Lung (tissue), 12 donors: ENCODE measurements around the gene UNC5A. TPM values are rescaled to one million over a fixed set of nuclear protein-coding genes. Genes with fewer than 3 reads are reported as not detected.

Experiments used
- ATAC-seq: fragments of 200-7000 bp; cut with Tn5 transposase; one replicate; pipeline ENCODE4 v1.9.1; 2020; ENCODE audit warnings: moderate number of reproducible peaks; ENCODE audit not compliant: insufficient read depth, low FRiP score
- DNase-seq, 3 donors: peaks; one replicate each; pipeline ENCODE4 v3.0.0-alpha.2; 2013 to 2017
- H3K27ac ChIP-seq, 2 donors: one replicate each; pipeline ENCODE4 v1.5.1; 2013; ENCODE audit warnings: mild to moderate bottlenecking in 2 of 2, moderate library complexity in 2 of 2, control low read depth in 1 of 2, inconsistent platforms in 1 of 2, low read depth in 1 of 2, low read length in 1 of 2
- H3K27me3 ChIP-seq, 3 donors: one replicate each; pipeline ENCODE4 v1.5.1; 2013; ENCODE audit warnings: low read length in 2 of 3; ENCODE audit not compliant: control insufficient read depth in 3 of 3, insufficient read depth in 3 of 3
- H3K36me3 ChIP-seq, 4 donors: one replicate each; pipeline ENCODE4 v1.5.1; 2013; ENCODE audit warnings: low read length in 4 of 4, mild to moderate bottlenecking in 1 of 4, moderate library complexity in 1 of 4; ENCODE audit not compliant: control insufficient read depth in 4 of 4, insufficient read depth in 4 of 4
- H3K4me1 ChIP-seq, 5 donors: one replicate each; pipeline ENCODE4 v1.5.1; 2013; ENCODE audit warnings: low read length in 5 of 5, mild to moderate bottlenecking in 2 of 5, moderate library complexity in 1 of 5; ENCODE audit not compliant: control insufficient read depth in 5 of 5, insufficient read depth in 5 of 5
- H3K4me3 ChIP-seq: one replicate; pipeline ENCODE4 v1.5.1; 2013; ENCODE audit warnings: mild to moderate bottlenecking, control low read depth, moderate library complexity
- H3K9ac ChIP-seq, 2 donors: one replicate each; pipeline ENCODE4 v1.5.1; 2013; ENCODE audit warnings: low read length in 2 of 2, control low read depth in 1 of 2; ENCODE audit not compliant: insufficient read depth in 1 of 2
- H3K9me3 ChIP-seq, 4 donors: one replicate each; pipeline ENCODE4 v1.5.1; 2013; ENCODE audit warnings: low read length in 3 of 4, mild to moderate bottlenecking in 1 of 4, moderate library complexity in 1 of 4; ENCODE audit not compliant: control insufficient read depth in 4 of 4, insufficient read depth in 3 of 4
- CTCF ChIP-seq: IDR thresholded peaks from 2 replicates; pipeline ENCODE4 v1.5.1; 2012; ENCODE audit warnings: mild to moderate bottlenecking; ENCODE audit errors: control extremely low read depth, extremely low read depth
- WGBS, 2 donors: extraction: QIAGEN DNeasy Blood & Tissue Kit; methylation state at CpG; one replicate each; pipeline ENCODE4 v1.1.7; 2013; 5-methylcytosine and 5-hydroxymethylcytosine counted together
- polyA plus RNA-seq, 2 donors: library from polyadenylated mRNA; stranded (reverse); fragments of 200-250 nt; gene quantifications; one replicate each; pipeline ENCODE4 v1.2.1, GENCODE V29; 2013
- total RNA-seq, 2 donors: library from RNA; depleted of rRNA in 1 of 2; stranded (reverse); fragments of >200 nt in 1 of 2; gene quantifications; one replicate each; pipeline ENCODE4 v1.2.1, GENCODE V29; 2014 to 2021
- donor health status: control.
- donor health status: control.
- donor health status: Bipolar disorder and iron deficiency.
- donor health status: healthy.
- donor health status: DM: yes; HTN: yes; CAD: no.

Gene UNC5A
- total and polyA plus RNA-seq, 4 donors: 0.08 to 0.40 (median 0.13) TPM

GRCh38 chr5:176814313-176814685 lies 3.9 kb downstream of the UNC5A start:
- ATAC-seq (no peak), DNase-seq (no peak)
- H3K36me3 ChIP-seq: no peaks in the 10 kb centered on the region
- no peak overlapping the region for H3K9ac ChIP-seq
- H3K27me3 ChIP-seq: peaks cover 22 to 60% (median 42%) of the 10 kb centered on the region in 3 donors
- H3K4me3 ChIP-seq: no peak overlapping the region
- 71 to 75% methylated on average over 6 of the region's 6 CpGs for WGBS, 2 donors
- H3K27ac ChIP-seq: no peak overlapping the region
- peaks cover 0 to 8% (median 0%) of the 10 kb centered on the region in 5 donors for H3K4me1 ChIP-seq
- TF ChIP-seq CTCF: no peak
- H3K9me3 ChIP-seq: peaks cover 0 to 6% (median 0%) of the 10 kb centered on the region in 4 donors

GRCh38 chr5:176814836-176815438 lies 4.6 kb downstream of the UNC5A start:
- 57 to 66% methylated on average over 10 of the region's 10 CpGs for WGBS, 2 donors

GRCh38 chr5:176816043-176816745 lies 5.8 kb downstream of the UNC5A start:
- Histone ChIP-seq H3K9me3 (peaks cover 0 to 10% (median 0%) of the 10 kb centered on the region in 4 donors), H3K9ac (no peak overlapping the region), H3K36me3 (no peaks in the 10 kb centered on the region), H3K27me3 (peaks cover 6 to 64% (median 42%) of the 10 kb centered on the region in 3 donors), H3K4me3 (no peak overlapping the region), H3K4me1 (no peaks in the 10 kb centered on the region), H3K27ac (no peak overlapping the region)
- DNase-seq (no peak), ATAC-seq (no peak)
- 76 to 91% methylated on average over 5 of the region's 5 CpGs for WGBS, 2 donors
- TF ChIP-seq CTCF: no peak

More at GRCh38 chr5:176814836-176815438, 4.6 kb downstream of the UNC5A start:
- ATAC-seq (no peak), DNase-seq (no peak)
- no peak overlapping the region for H3K9ac ChIP-seq
- H3K36me3 ChIP-seq: no peaks in the 10 kb centered on the region
- no peak for TF ChIP-seq CTCF
- peaks cover 0 to 4% (median 0%) of the 10 kb centered on the region in 5 donors for H3K4me1 ChIP-seq
- H3K4me3 ChIP-seq: no peak overlapping the region
- H3K27me3 ChIP-seq: peaks cover 16 to 61% (median 45%) of the 10 kb centered on the region in 3 donors
- H3K27ac ChIP-seq: no peak overlapping the region
- H3K9me3 ChIP-seq: peaks cover 0 to 10% (median 0%) of the 10 kb centered on the region in 4 donors
